K562 (cell line): Measurements from ENCODE around the gene THBS2. TPM values are rescaled to one million over a fixed set of nuclear protein-coding genes. Genes with fewer than 3 reads are reported as not detected.

Experiments used
- ATAC-seq: fragments of 200-7000 bp; cut with Tn5 transposase; 3 replicates; pipeline ENCODE4 v1.9.1; 2020; ENCODE audit warnings: moderate library complexity
- BruUV-seq: library from RNA; stranded (reverse); fragments of 400-500 nt; replicated peaks from 2 replicates; lab custom pipeline; 2021; lab: Mats Ljungman, UMichigan
- CTCF ChIA-PET: fragments of 300-600 bp; formaldehyde crosslinking; extraction: SDS; loops from one replicate; lab custom pipeline; 2021; ENCODE audit warnings: low intra/inter-chr PET ratio; lab: Yijun Ruan, JAX
- POLR2A ChIA-PET: fragments of 300-600, 350-650 bp; sonication (Branson Sonifier 250); formaldehyde crosslinking; extraction: SDS; loops from one replicate; lab custom pipeline; 2021; ENCODE audit warnings: antibody characterized with exemption, inconsistent platforms; lab: Yijun Ruan, JAX
- DNase-seq, 4 experiments: peaks; one replicate each; pipeline versions ENCODE4 v3.0.0 to v3.0.0-alpha.2; 2011 to 2018; ENCODE audit warnings: low spot score in 3 of 4, mixed read lengths in 3 of 4; ENCODE audit errors: extremely low read depth in 1 of 4
- FAIRE-seq: peaks from 2 replicates; lab custom pipeline; 2011; peaks lifted over from hg19 to GRCh38; lab: Jason Lieb, UNC
- H2AFZ ChIP-seq: 2 replicates; pipeline ENCODE4 v1.6.0; 2011; ENCODE audit warnings: low read depth, low read length, control low read depth, inconsistent platforms
- H3K27ac ChIP-seq: fragments of 200-600 bp; 3 replicates; pipeline ENCODE4 v1.8.0; 2011; ENCODE audit warnings: low read depth, mild to moderate bottlenecking, control low read depth, inconsistent platforms, low read length, moderate library complexity, mixed read lengths; ENCODE audit errors: extremely low read depth
- H3K27me3 ChIP-seq, 2 experiments: fragments of 300-600 bp in 1 of 2; 2 replicates in 1 of 2; 3 replicates in 1 of 2; pipeline versions ENCODE4 v1.6.0 to v1.8.0; 2011; ENCODE audit warnings: inconsistent platforms in 2 of 2, low read length in 2 of 2, mild to moderate bottlenecking in 1 of 2, mixed read lengths in 1 of 2, moderate library complexity in 1 of 2; ENCODE audit not compliant: control insufficient read depth in 2 of 2, insufficient read depth in 2 of 2
- H3K36me3 ChIP-seq: fragments of 300-600 bp; 3 replicates; pipeline ENCODE4 v1.8.0; 2011; ENCODE audit warnings: mild to moderate bottlenecking, low read length, inconsistent platforms; ENCODE audit not compliant: control insufficient read depth, insufficient read depth
- H3K4me1 ChIP-seq, 2 experiments: fragments of 200-600 bp in 1 of 2; replicated peaks in 1 of 2; 2 replicates in 1 of 2; 3 replicates in 1 of 2; pipeline versions ENCODE4 v1.5.1 to v1.8.0; 2011; ENCODE audit warnings: inconsistent platforms in 2 of 2, low read length in 2 of 2, mild to moderate bottlenecking in 1 of 2, mixed read lengths in 1 of 2, moderate library complexity in 1 of 2; ENCODE audit not compliant: control insufficient read depth in 2 of 2, insufficient read depth in 2 of 2
- H3K4me2 ChIP-seq: 2 replicates; pipeline ENCODE4 v1.6.1; 2011; ENCODE audit warnings: low read length, control low read depth, inconsistent platforms, mixed read lengths; ENCODE audit not compliant: insufficient read depth
- H3K4me3 ChIP-seq: fragments of 200-600 bp; sonication (generic), shearing (Covaris generic); 2 replicates; pipeline ENCODE4 v1.5.1; 2016; ENCODE audit warnings: control low read depth, inconsistent platforms
- H3K79me2 ChIP-seq: fragments of 200-600 bp; 3 replicates; pipeline ENCODE4 v1.8.0; 2011; ENCODE audit warnings: low read length, inconsistent platforms; ENCODE audit not compliant: control insufficient read depth, insufficient read depth
- H3K9ac ChIP-seq, 2 experiments: 2 replicates each; pipeline versions ENCODE4 v1.6.0 to v1.6.1; 2011; ENCODE audit warnings: low read depth in 2 of 2, low read length in 2 of 2, control low read depth in 1 of 2, inconsistent platforms in 1 of 2, mild to moderate bottlenecking in 1 of 2, mixed read lengths in 1 of 2; ENCODE audit not compliant: insufficient read depth in 1 of 2
- H3K9me1 ChIP-seq: one replicate; pipeline ENCODE4 v1.6.0; 2011; ENCODE audit warnings: inconsistent platforms, mild to moderate bottlenecking, low read length, moderate library complexity; ENCODE audit not compliant: control insufficient read depth, insufficient read depth
- H3K9me3 ChIP-seq: replicated peaks from 2 replicates; pipeline ENCODE4 v1.5.1; 2011; ENCODE audit warnings: low read depth, low read length, inconsistent platforms; ENCODE audit not compliant: control insufficient read depth, insufficient read depth
- H4K20me1 ChIP-seq: replicated peaks from 2 replicates; pipeline ENCODE4 v1.6.1; 2011; ENCODE audit warnings: low read length, inconsistent platforms, mixed read lengths; ENCODE audit not compliant: control insufficient read depth, insufficient read depth
- ATF3 ChIP-seq, 2 experiments: fragments of 450-650 bp in 1 of 2; sonication (generic) in 1 of 2; formaldehyde crosslinking in 1 of 2; IDR thresholded peaks in 1 of 2; conservative IDR thresholded peaks in 1 of 2; 2 replicates each; pipeline versions ENCODE4 v1.6.1 to v1.8.1; 2016 to 2023; ENCODE audit warnings: mild to moderate bottlenecking in 2 of 2, moderate library complexity in 2 of 2, inconsistent platforms in 1 of 2, missing genetic modification reagents in 1 of 2
- EGR1 ChIP-seq: fragments of 450-650 bp; conservative IDR thresholded peaks from 2 replicates; pipeline ENCODE4 v1.6.1; 2017; ENCODE audit warnings: mild to moderate bottlenecking
- HMGN3 ChIP-seq: IDR thresholded peaks from 2 replicates; pipeline ENCODE4 v1.6.1; 2011; ENCODE audit warnings: borderline replicate concordance, low read depth, mild to moderate bottlenecking, mixed read lengths, low read length; ENCODE audit not compliant: insufficient read length; ENCODE audit errors: extremely low read depth
- POLR2AphosphoS2 ChIP-seq: IDR thresholded peaks from 2 replicates; pipeline ENCODE4 v1.6.1; 2012; ENCODE audit warnings: low read length, improper control_type of control experiment
- SMAD3 ChIP-seq: fragments of 450-650 bp; formaldehyde crosslinking; conservative IDR thresholded peaks from 2 replicates; pipeline ENCODE4 v1.4.0; 2020; ENCODE audit warnings: mild to moderate bottlenecking
- SRSF1 ChIP-seq: fragments of 200-400 bp; formaldehyde crosslinking; IDR thresholded peaks from 2 replicates; pipeline ENCODE4 v1.6.1; 2017; ENCODE audit warnings: mild to moderate bottlenecking, low read depth, low read length, moderate library complexity
- TCFL5 ChIP-seq: fragments of 250-450 bp; sonication (Bioruptor Pico); conservative IDR thresholded peaks from 2 replicates; pipeline ENCODE4 v1.6.1; 2021; ENCODE audit warnings: mild to moderate bottlenecking, moderate library complexity, matching md5 sums
- ZBTB33 ChIP-seq: sonication (generic); formaldehyde crosslinking; IDR thresholded peaks from 2 replicates; pipeline ENCODE4 v1.8.1; 2023; ENCODE audit warnings: mild to moderate bottlenecking, missing genetic modification reagents
- ZC3H4 ChIP-seq: sonication (generic); formaldehyde crosslinking; IDR thresholded peaks from 2 replicates; pipeline ENCODE4 v1.9.0; 2021; ENCODE audit warnings: missing genetic modification reagents, borderline replicate concordance
- ZNF347 ChIP-seq: fragments of 450-650 bp; formaldehyde crosslinking; IDR thresholded peaks from 2 replicates; pipeline ENCODE4 v1.4.0; 2020; ENCODE audit warnings: low read depth, mild to moderate bottlenecking, moderate library complexity
- ZNF408 ChIP-seq: fragments of 250-450 bp; sonication (Bioruptor Pico); IDR thresholded peaks from 2 replicates; pipeline ENCODE4 v1.4.0; 2020; ENCODE audit warnings: low read depth, mild to moderate bottlenecking, moderate library complexity
- WGBS: fragments of 100-300 bp; shearing (Covaris generic); methylation state at CpG from one replicate; pipeline ENCODE4 v1.1.6; 2016; ENCODE audit warnings: low coverage, mixed read lengths; ENCODE audit not compliant: insufficient coverage; ENCODE audit errors: missing lambda C conversion rate; 5-methylcytosine and 5-hydroxymethylcytosine counted together
- in situ Hi-C: fragments of 300-500 bp; cut with MboI; formaldehyde crosslinking; loops from 4 replicates; pipeline ENCODE4 v1.15.0; 2018; ENCODE audit warnings: inconsistent platforms, mixed read lengths
- intact Hi-C: fragments of 100-400 bp; cut with micrococcal nuclease; formaldehyde crosslinking; loops from 2 replicates; pipeline ENCODE4 v1.14.2; 2022
- polyA plus RNA-seq, 8 experiments: library from polyadenylated mRNA; depleted of rRNA in 4 of 8; stranded (reverse) in 5 of 8; unstranded in 3 of 8; fragments of >200 nt; fragmentation: Nextera tagmentation in 2 of 8; fragmentation: Illumina TruSeq in 1 of 8; extraction: Ambion mirVana in 2 of 8; extraction: Trizol in 1 of 8; gene quantifications; 2 replicates each; pipeline versions ENCODE4 v1.2.1 to v1.2.3, GENCODE V29; 2011 to 2014; ENCODE audit warnings: inconsistent platforms in 1 of 8, missing spikeins in 1 of 8
- total RNA-seq, 7 experiments: library from RNA; depleted of rRNA in 6 of 7; stranded (reverse); fragments of >200 nt in 6 of 7; fragmentation: Illumina TruSeq in 2 of 7; extraction: Trizol in 2 of 7; gene quantifications; 2 replicates each; pipeline versions ENCODE4 v1.2.1 to v1.2.3, GENCODE V29; 2011 to 2021; ENCODE audit warnings: low replicate concordance in 1 of 7
- TF ChIP-seq, protein P1 (sequence below): fragments of 450-650 bp; formaldehyde crosslinking; IDR thresholded peaks from 2 replicates; pipeline ENCODE4 v1.4.0; 2020; ENCODE audit warnings: mild to moderate bottlenecking, moderate library complexity
- TF ChIP-seq, protein P2 (sequence below): sonication (generic); IDR thresholded peaks from 2 replicates; pipeline ENCODE4 v1.6.1; 2016
- TF ChIP-seq, protein P3 (sequence below): fragments of 450-650 bp; IDR thresholded peaks from 2 replicates; pipeline ENCODE4 v1.6.1; 2017; ENCODE audit warnings: mild to moderate bottlenecking, moderate library complexity

Gene THBS2
- total and polyA plus RNA-seq, 9 of the 15 experiments (the other 6 are each of a cell fraction or from before 2014, with no cell fraction given): 0.03 to 0.11 (median 0.03) TPM; not detected in 6

- 0% methylated on average over 3 of the region's 3 CpGs for WGBS
- Histone ChIP-seq H3K4me1 (no peaks in the 10 kb centered on the region), H3K36me3 (no peaks in the 10 kb centered on the region), H3K9me3 (no peaks in the 10 kb centered on the region), H3K4me2 (no peak overlapping the region), H4K20me1 (no peaks in the 10 kb centered on the region), H2AFZ (no peak overlapping the region), H3K27me3 (peaks cover 32 to 52% of the 10 kb centered on the region in 2 experiments), H3K27ac (no peak overlapping the region), H3K79me2 (no peaks in the 10 kb centered on the region), H3K9ac (no peak overlapping the region), H3K9me1 (no peaks in the 10 kb centered on the region), H3K4me3 (no peak overlapping the region)
- in situ Hi-C loops: no loop called here
- no TSS peak for BruUV-seq
- TF ChIP-seq ZC3H4 (no peak), ATF3 (IDR thresholded peaks at IDR 0.05) (no peak), ATF3 (CRISPR knock-in tag; conservative IDR thresholded peaks at IDR 0.05) (no peak), ZNF347 (CRISPR knock-in tag) (no peak), SRSF1 (no peak), SMAD3 (no peak), TCFL5 (no peak), ZNF408 (CRISPR knock-in tag) (no peak), POLR2AphosphoS2 (no peak), ZBTB33 (CRISPR knock-in tag) (no peak), HMGN3 (no peak), EGR1 (no peak)
- TF ChIP-seq, protein P1, sequence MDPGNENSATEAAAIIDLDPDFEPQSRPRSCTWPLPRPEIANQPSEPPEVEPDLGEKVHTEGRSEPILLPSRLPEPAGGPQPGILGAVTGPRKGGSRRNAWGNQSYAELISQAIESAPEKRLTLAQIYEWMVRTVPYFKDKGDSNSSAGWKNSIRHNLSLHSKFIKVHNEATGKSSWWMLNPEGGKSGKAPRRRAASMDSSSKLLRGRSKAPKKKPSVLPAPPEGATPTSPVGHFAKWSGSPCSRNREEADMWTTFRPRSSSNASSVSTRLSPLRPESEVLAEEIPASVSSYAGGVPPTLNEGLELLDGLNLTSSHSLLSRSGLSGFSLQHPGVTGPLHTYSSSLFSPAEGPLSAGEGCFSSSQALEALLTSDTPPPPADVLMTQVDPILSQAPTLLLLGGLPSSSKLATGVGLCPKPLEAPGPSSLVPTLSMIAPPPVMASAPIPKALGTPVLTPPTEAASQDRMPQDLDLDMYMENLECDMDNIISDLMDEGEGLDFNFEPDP (CRISPR knock-in tag): no peak
- TF ChIP-seq, protein P2, sequence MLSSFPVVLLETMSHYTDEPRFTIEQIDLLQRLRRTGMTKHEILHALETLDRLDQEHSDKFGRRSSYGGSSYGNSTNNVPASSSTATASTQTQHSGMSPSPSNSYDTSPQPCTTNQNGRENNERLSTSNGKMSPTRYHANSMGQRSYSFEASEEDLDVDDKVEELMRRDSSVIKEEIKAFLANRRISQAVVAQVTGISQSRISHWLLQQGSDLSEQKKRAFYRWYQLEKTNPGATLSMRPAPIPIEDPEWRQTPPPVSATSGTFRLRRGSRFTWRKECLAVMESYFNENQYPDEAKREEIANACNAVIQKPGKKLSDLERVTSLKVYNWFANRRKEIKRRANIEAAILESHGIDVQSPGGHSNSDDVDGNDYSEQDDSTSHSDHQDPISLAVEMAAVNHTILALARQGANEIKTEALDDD: no peak
- TF ChIP-seq, protein P3, sequence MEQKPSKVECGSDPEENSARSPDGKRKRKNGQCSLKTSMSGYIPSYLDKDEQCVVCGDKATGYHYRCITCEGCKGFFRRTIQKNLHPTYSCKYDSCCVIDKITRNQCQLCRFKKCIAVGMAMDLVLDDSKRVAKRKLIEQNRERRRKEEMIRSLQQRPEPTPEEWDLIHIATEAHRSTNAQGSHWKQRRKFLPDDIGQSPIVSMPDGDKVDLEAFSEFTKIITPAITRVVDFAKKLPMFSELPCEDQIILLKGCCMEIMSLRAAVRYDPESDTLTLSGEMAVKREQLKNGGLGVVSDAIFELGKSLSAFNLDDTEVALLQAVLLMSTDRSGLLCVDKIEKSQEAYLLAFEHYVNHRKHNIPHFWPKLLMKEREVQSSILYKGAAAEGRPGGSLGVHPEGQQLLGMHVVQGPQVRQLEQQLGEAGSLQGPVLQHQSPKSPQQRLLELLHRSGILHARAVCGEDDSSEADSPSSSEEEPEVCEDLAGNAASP: no peak
- ChIA-PET POLR2A (no interaction called here), CTCF (no interaction called here)
- intact Hi-C loops: no loop called here
- no peak for DNase-seq
- no peak for FAIRE-seq
- no peak for ATAC-seq
Measured at GRCh38 chr6:169184419-169184818, 69.2 kb downstream of the THBS2 start.
